HepG2 (cell line): ENCODE data around the gene GNA12. TPM values are rescaled to one million over a fixed set of nuclear protein-coding genes. Genes with fewer than 3 reads are reported as not detected.

Source experiments
- ATAC-seq: fragments of 200-7000 bp; cut with Tn5 transposase; 3 replicates; pipeline ENCODE4 v1.9.1; 2020; ENCODE audit warnings: mild to moderate bottlenecking, moderate library complexity
- BruUV-seq: library from RNA; stranded (reverse); fragments of 400-500 nt; replicated peaks from 2 replicates; lab custom pipeline; 2021; lab: Mats Ljungman, UMichigan
- CTCF ChIA-PET: fragments of 300-600 bp; formaldehyde crosslinking; extraction: SDS; loops from one replicate; lab custom pipeline; 2021; ENCODE audit warnings: low total read pairs, inconsistent platforms, low intra/inter-chr PET ratio; lab: Yijun Ruan, JAX
- POLR2A ChIA-PET: fragments of 350-600 bp; sonication (Branson Sonifier 250); formaldehyde crosslinking; loops from one replicate; lab custom pipeline; 2020; ENCODE audit warnings: antibody characterized with exemption, inconsistent platforms; lab: Yijun Ruan, JAX
- DNase-seq: peaks from one replicate; pipeline ENCODE4 v3.0.0-alpha.2; 2015; ENCODE audit warnings: low spot score
- FAIRE-seq: peaks from 3 replicates; lab custom pipeline; 2011; peaks lifted over from hg19 to GRCh38; lab: Jason Lieb, UNC
- H2AFZ ChIP-seq: one replicate; pipeline ENCODE4 v1.6.1; 2011; ENCODE audit warnings: low read length, inconsistent platforms
- H3K27ac ChIP-seq: fragments of 300-600 bp; 3 replicates; pipeline ENCODE4 v1.8.0; 2011; ENCODE audit warnings: mixed run types, mild to moderate bottlenecking, mixed read lengths, low read length, inconsistent platforms; ENCODE audit not compliant: insufficient read depth; ENCODE audit errors: extremely low read length
- H3K27me3 ChIP-seq, 2 experiments: fragments of 200-600 bp in 1 of 2; 2 replicates in 1 of 2; 3 replicates in 1 of 2; pipeline versions ENCODE4 v1.6.0 to v1.8.0; 2011; ENCODE audit warnings: low read length in 2 of 2, mild to moderate bottlenecking in 2 of 2, moderate library complexity in 2 of 2, inconsistent platforms in 1 of 2; ENCODE audit not compliant: insufficient read depth in 2 of 2, control insufficient read depth in 1 of 2
- H3K36me3 ChIP-seq, 2 experiments: fragments of 200-600 bp in 1 of 2; replicated peaks in 1 of 2; 2 replicates in 1 of 2; 3 replicates in 1 of 2; pipeline versions ENCODE4 v1.5.1 to v1.8.0; 2011; ENCODE audit warnings: low read length in 2 of 2, inconsistent platforms in 1 of 2; ENCODE audit not compliant: insufficient read depth in 2 of 2, control insufficient read depth in 1 of 2
- H3K4me1 ChIP-seq: 2 replicates; pipeline ENCODE4 v1.5.1; 2012; ENCODE audit warnings: low read length, inconsistent platforms; ENCODE audit not compliant: insufficient read depth
- H3K4me2 ChIP-seq: 2 replicates; pipeline ENCODE4 v1.6.0; 2011; ENCODE audit warnings: low read depth, low read length, inconsistent platforms
- H3K4me3 ChIP-seq, 3 experiments: fragments of 200-600 bp in 1 of 3; sonication (generic), shearing (Covaris generic) in 1 of 3; replicated peaks in 1 of 3; 2 replicates each; pipeline ENCODE4 v1.5.1; 2011 to 2016; ENCODE audit warnings: low read length in 3 of 3, inconsistent platforms in 2 of 3, low read depth in 2 of 3, mild to moderate bottlenecking in 2 of 3, control low read depth in 1 of 3, mixed read lengths in 1 of 3; ENCODE audit not compliant: insufficient read depth in 1 of 3
- H3K79me2 ChIP-seq: one replicate; pipeline ENCODE4 v1.6.1; 2011; ENCODE audit warnings: low read length, inconsistent platforms; ENCODE audit not compliant: insufficient read depth
- H3K9ac ChIP-seq: 2 replicates; pipeline ENCODE4 v1.6.0; 2011; ENCODE audit warnings: mild to moderate bottlenecking, low read depth, low read length, inconsistent platforms; ENCODE audit not compliant: insufficient read depth
- H3K9me3 ChIP-seq: 2 replicates; pipeline ENCODE4 v1.5.1; 2012; ENCODE audit warnings: mild to moderate bottlenecking, low read length
- H4K20me1 ChIP-seq: 2 replicates; pipeline ENCODE4 v1.6.0; 2011; ENCODE audit warnings: inconsistent platforms, mild to moderate bottlenecking, low read length, moderate library complexity; ENCODE audit not compliant: insufficient read depth
- IKZF1 ChIP-seq: fragments of 450-650 bp; IDR thresholded peaks from 2 replicates; pipeline ENCODE4 v1.7.1; 2016
- KDM3A ChIP-seq: IDR thresholded peaks from 2 replicates; pipeline ENCODE4 v1.6.1; 2018; ENCODE audit warnings: low read depth, missing compliant biosample characterization
- REL ChIP-seq: sonication (generic); formaldehyde crosslinking; conservative IDR thresholded peaks from 2 replicates; pipeline ENCODE4 v1.8.0; 2022; ENCODE audit warnings: mild to moderate bottlenecking, missing genetic modification reagents, moderate library complexity
- ZMAT3 ChIP-seq: sonication (generic); formaldehyde crosslinking; conservative IDR thresholded peaks from 2 replicates; pipeline ENCODE4 v1.7.0; 2021; ENCODE audit warnings: missing genetic modification reagents
- ZNF205 ChIP-seq: IDR thresholded peaks from 2 replicates; pipeline ENCODE4 v1.6.1; 2018; ENCODE audit warnings: missing biosample characterization, missing genetic modification reagents
- ZNF891 ChIP-seq: sonication (generic); formaldehyde crosslinking; IDR thresholded peaks from 2 replicates; pipeline ENCODE4 v1.5.0; 2020; ENCODE audit warnings: mild to moderate bottlenecking, missing genetic modification reagents
- WGBS: methylation state at CpG from one replicate; pipeline ENCODE4 v1.1.6; 2017; ENCODE audit warnings: low lambda C conversion rate; 5-methylcytosine and 5-hydroxymethylcytosine counted together
- in situ Hi-C: cut with HindIII; loops from 2 replicates; pipeline ENCODE4 v1.10.0; 2017; ENCODE audit warnings: low pct_unique_long_range_greater_than_20kb; ENCODE audit not compliant: extremely low pct_ligation_motif_present
- intact Hi-C: fragments of 100-400 bp; cut with micrococcal nuclease; formaldehyde crosslinking; loops from one replicate; pipeline ENCODE4 v1.10.0; 2022; ENCODE audit not compliant: unreplicated experiment
- polyA plus RNA-seq, 8 experiments: library from polyadenylated mRNA; depleted of rRNA in 3 of 8; stranded (reverse) in 7 of 8; unstranded in 1 of 8; fragments of >200 nt; fragmentation: Illumina TruSeq in 4 of 8; extraction: Trizol in 4 of 8; gene quantifications; 2 replicates each; pipeline versions ENCODE4 v1.2.1 to v1.2.3, GENCODE V29; 2011 to 2016; ENCODE audit warnings: low read depth in 4 of 8, missing spikeins in 1 of 8, mixed read lengths in 1 of 8; ENCODE audit not compliant: insufficient read depth in 1 of 8
- total RNA-seq, 5 experiments: library from RNA; depleted of rRNA; stranded (reverse); fragments of >200 nt; fragmentation: Illumina TruSeq; extraction: Trizol; gene quantifications; 2 replicates each; pipeline ENCODE4 v1.2.3, GENCODE V29; 2016; ENCODE audit warnings: low read depth in 1 of 5
- TF ChIP-seq, protein P1 (sequence below): sonication (generic); formaldehyde crosslinking; IDR thresholded peaks from 2 replicates; pipeline ENCODE4 v1.4.0; 2020; ENCODE audit warnings: missing genetic modification reagents, mild to moderate bottlenecking, borderline replicate concordance
- TF ChIP-seq, protein P2 (sequence below): sonication (generic); formaldehyde crosslinking; IDR thresholded peaks from 2 replicates; pipeline ENCODE4 v1.5.0; 2020; ENCODE audit warnings: missing genetic modification reagents
- TF ChIP-seq, protein P3 (sequence below): sonication (generic); formaldehyde crosslinking; IDR thresholded peaks from 2 replicates; pipeline ENCODE4 v1.4.0; 2020; ENCODE audit warnings: missing genetic modification reagents

Gene GNA12
- total and polyA plus RNA-seq, 2 of the 13 experiments (the other 11 are each of a cell fraction or from before 2014, with no cell fraction given), result 16.2 to 50.9 TPM

DNA sequence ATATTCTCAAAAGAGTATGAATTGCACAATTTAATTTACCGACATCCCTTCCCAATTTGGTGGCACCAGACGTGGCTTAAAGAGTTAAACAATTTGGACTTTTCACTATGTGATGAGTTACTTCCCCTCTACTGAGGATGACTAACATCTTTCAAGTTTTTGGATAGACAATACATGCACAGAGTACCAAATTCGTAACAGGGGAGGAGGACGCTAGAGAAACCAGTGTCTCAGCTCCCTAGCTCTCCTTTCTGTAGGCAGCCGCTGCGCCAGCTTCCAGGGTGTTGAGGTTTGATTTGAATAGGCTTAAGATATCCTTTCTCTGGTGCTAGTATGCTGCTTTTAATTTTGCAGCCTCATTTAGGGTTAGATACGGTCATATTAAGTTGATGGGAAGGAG is 69.2 kb downstream of the GNA12 start (continued):
- TF ChIP-seq, protein P1, sequence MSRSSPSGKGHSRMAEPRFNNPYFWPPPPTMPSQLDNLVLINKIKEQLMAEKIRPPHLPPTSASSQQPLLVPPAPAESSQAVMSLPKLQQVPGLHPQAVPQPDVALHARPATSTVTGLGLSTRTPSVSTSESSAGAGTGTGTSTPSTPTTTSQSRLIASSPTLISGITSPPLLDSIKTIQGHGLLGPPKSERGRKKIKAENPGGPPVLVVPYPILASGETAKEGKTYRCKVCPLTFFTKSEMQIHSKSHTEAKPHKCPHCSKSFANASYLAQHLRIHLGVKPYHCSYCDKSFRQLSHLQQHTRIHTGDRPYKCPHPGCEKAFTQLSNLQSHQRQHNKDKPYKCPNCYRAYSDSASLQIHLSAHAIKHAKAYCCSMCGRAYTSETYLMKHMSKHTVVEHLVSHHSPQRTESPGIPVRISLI, result no peak
- TF ChIP-seq KDM3A, result no peak
- no peak for TF ChIP-seq ZNF205 (CRISPR knock-in tag)
- no peak for TF ChIP-seq IKZF1
- no peak for TF ChIP-seq ZNF891
- TF ChIP-seq, protein P2, sequence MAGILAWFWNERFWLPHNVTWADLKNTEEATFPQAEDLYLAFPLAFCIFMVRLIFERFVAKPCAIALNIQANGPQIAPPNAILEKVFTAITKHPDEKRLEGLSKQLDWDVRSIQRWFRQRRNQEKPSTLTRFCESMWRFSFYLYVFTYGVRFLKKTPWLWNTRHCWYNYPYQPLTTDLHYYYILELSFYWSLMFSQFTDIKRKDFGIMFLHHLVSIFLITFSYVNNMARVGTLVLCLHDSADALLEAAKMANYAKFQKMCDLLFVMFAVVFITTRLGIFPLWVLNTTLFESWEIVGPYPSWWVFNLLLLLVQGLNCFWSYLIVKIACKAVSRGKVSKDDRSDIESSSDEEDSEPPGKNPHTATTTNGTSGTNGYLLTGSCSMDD, result no peak
- no peak for TF ChIP-seq ZMAT3 (CRISPR knock-in tag)
- TF ChIP-seq, all 625 proteins: peak for 0

DNA sequence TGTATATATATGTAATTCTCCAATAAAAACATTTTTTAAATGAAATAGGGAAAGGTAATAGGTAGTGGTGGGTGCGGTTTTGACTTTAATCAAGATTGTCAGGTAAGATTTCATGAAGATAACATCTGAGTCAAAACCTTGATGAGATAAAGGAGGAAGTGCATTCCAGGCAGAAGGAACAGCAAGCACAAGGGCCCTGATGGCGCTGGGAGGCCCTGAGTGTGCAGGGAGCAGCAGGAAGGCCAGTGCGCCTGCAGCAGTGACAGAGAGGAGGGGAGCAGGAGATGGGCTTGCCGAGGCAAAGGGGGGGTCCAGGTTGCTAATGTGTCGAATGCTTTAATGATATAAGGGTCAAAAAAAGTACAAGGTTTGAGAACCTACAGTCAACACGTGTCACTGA is 69.8 kb downstream of the GNA12 start:
- H3K27me3 ChIP-seq, result no peaks in the 10 kb centered on the region
- intact Hi-C loops (no loop called here), in situ Hi-C loops (no loop called here)
- peaks cover 2 to 20% of the 10 kb centered on the region in 2 experiments; a peak in 4 of 5 replicates for H3K36me3 ChIP-seq
- H3K79me2 ChIP-seq, result no peaks in the 10 kb centered on the region
- ChIA-PET CTCF (no interaction called here), POLR2A (no interaction called here)
- WGBS, result 94% methylated on average over 6 of the region's 6 CpGs
- H3K4me3 ChIP-seq, result no peak overlapping the region
- BruUV-seq, result no TSS peak
- H4K20me1 ChIP-seq, result 0 out of 2 replicates have a peak, but pooled peaks cover 3% of the 10 kb centered on the region
- H3K9ac ChIP-seq, result no peak overlapping the region
- H3K4me1 ChIP-seq, result no peaks in the 10 kb centered on the region
- no peak overlapping the region for H2AFZ ChIP-seq
- DNase-seq (no peak), ATAC-seq (no peak), FAIRE-seq (no peak)
- H3K9me3 ChIP-seq, result no peaks in the 10 kb centered on the region
- TF ChIP-seq REL (CRISPR knock-in tag), result no peak
- TF ChIP-seq, protein P3, sequence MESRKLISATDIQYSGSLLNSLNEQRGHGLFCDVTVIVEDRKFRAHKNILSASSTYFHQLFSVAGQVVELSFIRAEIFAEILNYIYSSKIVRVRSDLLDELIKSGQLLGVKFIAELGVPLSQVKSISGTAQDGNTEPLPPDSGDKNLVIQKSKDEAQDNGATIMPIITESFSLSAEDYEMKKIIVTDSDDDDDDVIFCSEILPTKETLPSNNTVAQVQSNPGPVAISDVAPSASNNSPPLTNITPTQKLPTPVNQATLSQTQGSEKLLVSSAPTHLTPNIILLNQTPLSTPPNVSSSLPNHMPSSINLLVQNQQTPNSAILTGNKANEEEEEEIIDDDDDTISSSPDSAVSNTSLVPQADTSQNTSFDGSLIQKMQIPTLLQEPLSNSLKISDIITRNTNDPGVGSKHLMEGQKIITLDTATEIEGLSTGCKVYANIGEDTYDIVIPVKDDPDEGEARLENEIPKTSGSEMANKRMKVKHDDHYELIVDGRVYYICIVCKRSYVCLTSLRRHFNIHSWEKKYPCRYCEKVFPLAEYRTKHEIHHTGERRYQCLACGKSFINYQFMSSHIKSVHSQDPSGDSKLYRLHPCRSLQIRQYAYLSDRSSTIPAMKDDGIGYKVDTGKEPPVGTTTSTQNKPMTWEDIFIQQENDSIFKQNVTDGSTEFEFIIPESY (CRISPR knock-in tag), result peak; percentile 74
- H3K4me2 ChIP-seq, result no peak overlapping the region
- no peak overlapping the region for H3K27ac ChIP-seq
